ENCODE data around the gene TAOK1.
"Not testable (repeated sequence)": the region's sequence is repeated elsewhere in the genome, so short reads cannot be mapped to it uniquely, and the experiment has no call there.

TAOK1 gene

GRCh38 chr17:29461483-29462206 is 71.5 kb downstream of the TAOK1 start:
- no peak for TF ChIP-seq CTCF (IDR thresholded peaks at IDR 0.05; ENCODE audit: borderline replicate concordance, insufficient read depth, low read depth, low read length)
- H3K4me3 ChIP-seq (ENCODE audit: low read depth, low read length), result no peak overlapping the region

DNA sequence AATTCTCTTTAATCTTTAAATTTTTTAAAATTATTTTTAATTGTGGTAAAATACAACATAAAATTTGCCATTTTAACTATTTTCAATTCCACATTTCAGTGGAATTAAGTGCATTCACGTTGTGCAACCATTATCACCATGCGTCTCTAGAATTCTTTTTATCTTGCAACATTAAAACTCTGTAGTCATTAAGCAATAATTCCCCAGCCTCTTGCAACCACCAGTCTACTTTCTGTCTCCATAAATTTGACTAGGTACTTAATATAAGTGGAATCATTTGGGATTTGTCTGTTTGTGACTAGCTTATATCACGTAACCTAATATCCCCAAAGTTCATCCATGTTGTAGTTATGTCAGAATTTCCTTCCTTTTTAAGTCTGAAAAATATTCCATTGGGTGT is 79.1 kb downstream of the TAOK1 start:
- no peak for TF ChIP-seq CTCF (IDR thresholded peaks at IDR 0.05; ENCODE audit: borderline replicate concordance, insufficient read depth, low read depth, low read length)
- no peak overlapping the region for H3K4me3 ChIP-seq (ENCODE audit: low read depth, low read length)

GRCh38 chr17:29473437-29473836 is 83.3 kb downstream of the TAOK1 start:
- not testable (repeated sequence) for H3K4me3 ChIP-seq (ENCODE audit: low read depth, low read length)

DNA sequence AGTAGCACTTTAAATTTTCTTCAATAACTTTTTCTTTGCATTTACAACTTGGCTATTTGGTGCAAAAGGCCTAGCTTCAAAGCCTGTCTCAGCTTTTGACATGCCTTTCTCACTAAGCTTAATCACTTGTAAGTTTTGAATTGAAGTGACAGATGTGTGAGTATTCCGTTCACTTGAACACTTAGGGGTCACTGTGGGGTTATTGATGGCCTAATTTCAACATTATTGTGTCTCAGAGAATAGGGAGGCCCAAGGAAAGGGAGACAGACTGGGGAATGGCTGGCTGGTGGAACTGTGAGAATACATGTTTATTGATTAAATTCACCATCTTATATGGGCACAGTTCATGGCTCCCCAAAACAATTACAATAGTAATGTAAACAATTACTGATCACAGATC is 84.1 kb downstream of the TAOK1 start:
- no peak for TF ChIP-seq CTCF (IDR thresholded peaks at IDR 0.05; ENCODE audit: borderline replicate concordance, insufficient read depth, low read depth, low read length)
- no peak overlapping the region for H3K4me3 ChIP-seq (ENCODE audit: low read depth, low read length)

- H3K4me3 ChIP-seq (ENCODE audit: low read depth, low read length), result no peak overlapping the region
- TF ChIP-seq CTCF (IDR thresholded peaks at IDR 0.05; ENCODE audit: borderline replicate concordance, insufficient read depth, low read depth, low read length), result no peak
Observed at GRCh38 chr17:29475891-29476290, 85.7 kb downstream of the TAOK1 start.

DNA sequence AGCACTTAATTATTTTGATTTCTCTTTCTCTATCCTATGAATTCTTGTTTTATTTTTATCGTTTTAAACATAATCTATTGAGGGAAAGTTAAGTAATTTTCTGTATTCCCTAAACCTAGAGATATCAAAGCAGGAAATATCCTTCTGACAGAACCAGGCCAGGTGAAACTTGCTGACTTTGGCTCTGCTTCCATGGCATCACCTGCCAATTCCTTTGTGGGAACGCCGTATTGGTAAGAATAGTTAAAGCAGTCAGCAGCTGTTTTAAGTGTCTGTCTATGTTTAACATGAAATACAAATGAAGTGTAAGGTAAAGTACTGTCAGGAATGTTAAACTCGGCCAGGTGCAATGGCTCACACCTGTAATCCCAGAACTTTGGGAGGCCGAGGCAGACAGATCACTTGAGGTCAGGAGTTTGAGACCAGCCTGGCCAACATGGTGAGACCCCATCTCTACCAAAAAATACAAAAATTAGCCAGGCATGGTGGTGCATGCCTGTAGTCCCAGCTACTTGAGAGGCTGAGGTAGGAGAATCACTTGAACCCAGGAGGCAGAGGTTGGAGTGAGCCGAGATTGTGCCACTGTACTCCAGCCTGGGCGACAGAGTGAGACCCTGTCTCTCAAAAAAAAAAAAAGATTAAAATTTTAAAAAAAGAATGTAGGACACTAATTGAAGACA is 90.2 kb downstream of the TAOK1 start:
- H3K4me3 ChIP-seq (ENCODE audit: low read depth, low read length), result not testable (repeated sequence)

DNA sequence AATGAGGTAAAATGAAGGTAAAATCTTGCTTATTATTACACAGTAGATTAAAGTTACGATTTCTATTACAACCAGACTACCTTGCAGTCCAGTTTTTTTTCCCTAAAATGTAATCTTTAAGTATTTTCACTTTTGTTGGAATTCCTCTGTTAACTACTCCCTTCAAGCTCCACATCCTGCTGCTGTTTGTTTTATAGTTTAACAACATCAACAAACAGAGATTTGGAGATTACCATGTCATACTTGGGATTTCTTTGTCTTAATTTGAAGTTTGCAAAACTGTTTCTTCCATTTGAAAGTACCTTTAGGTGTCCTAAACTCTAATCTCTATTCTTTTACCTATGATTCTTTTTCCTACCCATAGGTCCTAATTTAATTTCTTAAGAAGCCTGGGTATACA is 93.3 kb downstream of the TAOK1 start:
- no peak for TF ChIP-seq CTCF (IDR thresholded peaks at IDR 0.05; ENCODE audit: borderline replicate concordance, insufficient read depth, low read depth, low read length)
- H3K4me3 ChIP-seq (ENCODE audit: low read depth, low read length), result no peak overlapping the region

GRCh38 chr17:29495011-29495410 is 104.8 kb downstream of the TAOK1 start:
- TF ChIP-seq CTCF (IDR thresholded peaks at IDR 0.05; ENCODE audit: borderline replicate concordance, insufficient read depth, low read depth, low read length), result no peak

More at GRCh38 chr17:29495011-29495410, 104.8 kb downstream of the TAOK1 start:
- H3K4me3 ChIP-seq (ENCODE audit: low read depth, low read length), result no peak overlapping the region
